H9 (cell line): ENCODE results near the gene UBE2N. TPM values are rescaled to one million over a fixed set of nuclear protein-coding genes. Genes with fewer than 3 reads are reported as not detected.

Source experiments
- DNase-seq: peaks from one replicate; pipeline ENCODE4 v3.0.0-alpha.2; 2017
- H2AFZ ChIP-seq: one replicate; pipeline ENCODE4 v1.6.1; 2013; ENCODE audit warnings: mild to moderate bottlenecking, low read length, control low read depth, moderate library complexity
- H2AK5ac ChIP-seq: 2 replicates; pipeline ENCODE4 v1.6.1; 2013; ENCODE audit warnings: low read length, control low read depth, mixed read lengths; ENCODE audit not compliant: insufficient read length
- H2BK120ac ChIP-seq: one replicate; pipeline ENCODE4 v1.6.1; 2013; ENCODE audit warnings: low read depth, mild to moderate bottlenecking, low read length, control low read depth, inconsistent platforms; ENCODE audit not compliant: poor library complexity, severe bottlenecking
- H2BK12ac ChIP-seq: 2 replicates; pipeline ENCODE4 v1.6.1; 2013; ENCODE audit warnings: low read length, control low read depth, mixed read lengths, low read depth; ENCODE audit not compliant: insufficient read length
- H2BK15ac ChIP-seq: 2 replicates; pipeline ENCODE4 v1.6.1; 2013; ENCODE audit warnings: low read depth, low read length, control low read depth
- H2BK20ac ChIP-seq: one replicate; pipeline ENCODE4 v1.6.1; 2013; ENCODE audit warnings: low read depth, mild to moderate bottlenecking, low read length, control low read depth, inconsistent platforms; ENCODE audit not compliant: poor library complexity, severe bottlenecking
- H2BK5ac ChIP-seq: 2 replicates; pipeline ENCODE4 v1.6.1; 2013; ENCODE audit warnings: low read length, control low read depth, mixed read lengths; ENCODE audit not compliant: insufficient read length
- H3K14ac ChIP-seq: 2 replicates; pipeline ENCODE4 v1.6.1; 2013; ENCODE audit warnings: low read length, control low read depth; ENCODE audit not compliant: insufficient read depth
- H3K18ac ChIP-seq: 2 replicates; pipeline ENCODE4 v1.6.1; 2013; ENCODE audit warnings: low read depth, mild to moderate bottlenecking, mixed read lengths, low read length, control low read depth; ENCODE audit not compliant: insufficient read length
- H3K23ac ChIP-seq: 2 replicates; pipeline ENCODE4 v1.6.1; 2013; ENCODE audit warnings: low read length, control low read depth, mixed read lengths, low read depth; ENCODE audit not compliant: insufficient read length
- H3K23me2 ChIP-seq: 2 replicates; pipeline ENCODE4 v1.6.1; 2013; ENCODE audit warnings: low read depth, mild to moderate bottlenecking, mixed read lengths, low read length, control low read depth; ENCODE audit not compliant: insufficient read length, poor library complexity, severe bottlenecking
- H3K27ac ChIP-seq: 2 replicates; pipeline ENCODE4 v1.5.1; 2013; ENCODE audit warnings: low read length, control low read depth, mixed read lengths, low read depth; ENCODE audit not compliant: insufficient read length
- H3K27me3 ChIP-seq: 2 replicates; pipeline ENCODE4 v1.6.1; 2013; ENCODE audit warnings: low read length, control low read depth, inconsistent platforms; ENCODE audit not compliant: insufficient read depth
- H3K4ac ChIP-seq: 2 replicates; pipeline ENCODE4 v1.6.1; 2013; ENCODE audit warnings: low read depth, mild to moderate bottlenecking, control low read depth, inconsistent platforms, low read length, moderate library complexity
- H3K4me1 ChIP-seq: 2 replicates; pipeline ENCODE4 v1.6.1; 2013; ENCODE audit warnings: low read length, control low read depth, inconsistent platforms; ENCODE audit not compliant: insufficient read depth
- H3K4me2 ChIP-seq: 2 replicates; pipeline ENCODE4 v1.6.1; 2013; ENCODE audit warnings: low read length, control low read depth, mixed read lengths; ENCODE audit not compliant: insufficient read length, insufficient read depth
- H3K56ac ChIP-seq: 2 replicates; pipeline ENCODE4 v1.6.1; 2013; ENCODE audit warnings: low read depth, mild to moderate bottlenecking, mixed read lengths, low read length, control low read depth; ENCODE audit not compliant: insufficient read length
- H3K79me1 ChIP-seq: 2 replicates; pipeline ENCODE4 v1.6.1; 2013; ENCODE audit warnings: low read depth, mild to moderate bottlenecking, moderate library complexity, low read length, control low read depth, inconsistent platforms; ENCODE audit not compliant: insufficient read depth, poor library complexity, severe bottlenecking
- H3K79me2 ChIP-seq: 2 replicates; pipeline ENCODE4 v1.6.1; 2013; ENCODE audit warnings: low read length, control low read depth, inconsistent platforms; ENCODE audit not compliant: insufficient read depth
- H3K9ac ChIP-seq: 2 replicates; pipeline ENCODE4 v1.6.1; 2013; ENCODE audit warnings: low read length, control low read depth, mixed read lengths; ENCODE audit not compliant: insufficient read length; ENCODE audit errors: extremely low read depth
- H3K9me3 ChIP-seq: one replicate; pipeline ENCODE4 v1.6.1; 2013; ENCODE audit warnings: low read depth, low read length, inconsistent platforms; ENCODE audit not compliant: control insufficient read depth
- H3T11ph ChIP-seq: one replicate; pipeline ENCODE4 v1.6.1; 2013; ENCODE audit warnings: mild to moderate bottlenecking, low read length, control low read depth, inconsistent platforms
- H4K20me1 ChIP-seq: one replicate; pipeline ENCODE4 v1.6.1; 2013; ENCODE audit not compliant: control insufficient read depth, insufficient read length, insufficient read depth
- H4K5ac ChIP-seq: 2 replicates; pipeline ENCODE4 v1.6.1; 2013; ENCODE audit warnings: low read depth, mild to moderate bottlenecking, mixed read lengths, low read length, control low read depth; ENCODE audit not compliant: insufficient read length
- H4K8ac ChIP-seq: replicated peaks from 2 replicates; pipeline ENCODE4 v1.6.1; 2013; ENCODE audit warnings: low read length, control low read depth, mixed read lengths, low read depth; ENCODE audit not compliant: insufficient read length
- H4K91ac ChIP-seq: 2 replicates; pipeline ENCODE4 v1.6.1; 2013; ENCODE audit warnings: low read depth, mild to moderate bottlenecking, moderate library complexity, mixed read lengths, low read length, control low read depth; ENCODE audit not compliant: insufficient read length
- H3K27ac Mint-ChIP-seq, 3 experiments: 2 replicates in 2 of 3; 3 replicates in 1 of 3; pipeline ENCODE4 v1.8.0; 2020 to 2021; ENCODE audit warnings: mixed read lengths in 3 of 3, mild to moderate bottlenecking in 1 of 3, moderate library complexity in 1 of 3
- H3K27me3 Mint-ChIP-seq: 2 replicates; pipeline ENCODE4 v1.8.0; 2021; ENCODE audit warnings: low read depth, mild to moderate bottlenecking, moderate library complexity, mixed read lengths
- H3K36me3 Mint-ChIP-seq, 3 experiments: 2 replicates in 2 of 3; 3 replicates in 1 of 3; pipeline ENCODE4 v1.8.0; 2020 to 2021; ENCODE audit warnings: low read depth in 3 of 3, mixed read lengths in 3 of 3; ENCODE audit not compliant: insufficient read depth in 1 of 3
- H3K4me1 Mint-ChIP-seq, 2 experiments: 2 replicates each; pipeline ENCODE4 v1.8.0; 2020; ENCODE audit warnings: mixed read lengths in 2 of 2
- H3K4me3 Mint-ChIP-seq, 2 experiments: 2 replicates in 1 of 2; 3 replicates in 1 of 2; pipeline ENCODE4 v1.8.0; 2020 to 2021; ENCODE audit warnings: mild to moderate bottlenecking in 2 of 2, mixed read lengths in 2 of 2, moderate library complexity in 1 of 2
- H3K9me3 Mint-ChIP-seq, 2 experiments: 2 replicates in 1 of 2; 3 replicates in 1 of 2; pipeline ENCODE4 v1.8.0; 2020; ENCODE audit warnings: mild to moderate bottlenecking in 2 of 2, mixed read lengths in 2 of 2, moderate library complexity in 1 of 2
- total RNA-seq: library from RNA; stranded (reverse); gene quantifications from 2 replicates; pipeline ENCODE4 v1.2.1, GENCODE V29; 2021
- TF ChIP-seq, protein P1 (sequence below): fragments of 200-600 bp; sonication (generic); conservative IDR thresholded peaks from 3 replicates; pipeline ENCODE4 v1.8.0; 2021; ENCODE audit warnings: antibody characterized with exemption, mild to moderate bottlenecking

Gene UBE2N
- total RNA-seq, 1 experiment from 2014 or later: 192 TPM

- H2AFZ ChIP-seq: no peak overlapping the region
- Mint-ChIP-seq H3K27ac (no peak overlapping the region), H3K4me1 (peaks cover 15 to 17% of the 10 kb centered on the region in 2 experiments; a peak in 3 of 4 replicates), H3K36me3 (peaks cover 12 to 45% (median 37%) of the 10 kb centered on the region in 3 experiments; a peak in 6 of 7 replicates), H3K9me3 (no peaks in the 10 kb centered on the region), H3K4me3 (no peak overlapping the region), H3K27me3 (no peaks in the 10 kb centered on the region)
- TF ChIP-seq, protein P1, sequence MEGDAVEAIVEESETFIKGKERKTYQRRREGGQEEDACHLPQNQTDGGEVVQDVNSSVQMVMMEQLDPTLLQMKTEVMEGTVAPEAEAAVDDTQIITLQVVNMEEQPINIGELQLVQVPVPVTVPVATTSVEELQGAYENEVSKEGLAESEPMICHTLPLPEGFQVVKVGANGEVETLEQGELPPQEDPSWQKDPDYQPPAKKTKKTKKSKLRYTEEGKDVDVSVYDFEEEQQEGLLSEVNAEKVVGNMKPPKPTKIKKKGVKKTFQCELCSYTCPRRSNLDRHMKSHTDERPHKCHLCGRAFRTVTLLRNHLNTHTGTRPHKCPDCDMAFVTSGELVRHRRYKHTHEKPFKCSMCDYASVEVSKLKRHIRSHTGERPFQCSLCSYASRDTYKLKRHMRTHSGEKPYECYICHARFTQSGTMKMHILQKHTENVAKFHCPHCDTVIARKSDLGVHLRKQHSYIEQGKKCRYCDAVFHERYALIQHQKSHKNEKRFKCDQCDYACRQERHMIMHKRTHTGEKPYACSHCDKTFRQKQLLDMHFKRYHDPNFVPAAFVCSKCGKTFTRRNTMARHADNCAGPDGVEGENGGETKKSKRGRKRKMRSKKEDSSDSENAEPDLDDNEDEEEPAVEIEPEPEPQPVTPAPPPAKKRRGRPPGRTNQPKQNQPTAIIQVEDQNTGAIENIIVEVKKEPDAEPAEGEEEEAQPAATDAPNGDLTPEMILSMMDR: no peak
- no peak overlapping the region for H3K4me2 ChIP-seq
- H3K14ac ChIP-seq: no peak overlapping the region
- H3K4me1 ChIP-seq: no peaks in the 10 kb centered on the region; the same call in 1 of the 2 replicates
- no peak overlapping the region for H2AK5ac ChIP-seq
- H3K9me3 ChIP-seq: no peaks in the 10 kb centered on the region
- H2BK20ac ChIP-seq: no peak overlapping the region
- no peak overlapping the region for H3K27ac ChIP-seq
- no peak overlapping the region for H4K8ac ChIP-seq
- no peak overlapping the region for H2BK12ac ChIP-seq
- H3T11ph ChIP-seq: no peak overlapping the region
- H3K9ac ChIP-seq: no peak overlapping the region
- H2BK5ac ChIP-seq: no peak overlapping the region
- H3K4ac ChIP-seq: no peak overlapping the region
- H3K79me2 ChIP-seq: peaks cover 11% of the 10 kb centered on the region; the same call in 1 of the 2 replicates
- no peak overlapping the region for H4K5ac ChIP-seq
- no peaks in the 10 kb centered on the region for H4K20me1 ChIP-seq
- no peak overlapping the region for H2BK15ac ChIP-seq
- no peak overlapping the region for H3K23ac ChIP-seq
- H3K56ac ChIP-seq: no peak overlapping the region
- DNase-seq: no peak
- no peaks in the 10 kb centered on the region for H3K27me3 ChIP-seq
- no peak overlapping the region for H2BK120ac ChIP-seq
- H3K23me2 ChIP-seq: no peaks in the 10 kb centered on the region
- H3K18ac ChIP-seq: no peak overlapping the region
- H3K79me1 ChIP-seq: peaks cover 9% of the 10 kb centered on the region
- H4K91ac ChIP-seq: no peak overlapping the region
Measured at GRCh38 chr12:93408813-93409212, 32.9 kb downstream of the UBE2N start.
